NCI-H748 (cell line): ENCODE results near the gene GRB10.

Experiments
- DNase-seq: peaks from one replicate; lab custom pipeline; 2025; ENCODE audit not compliant: unreplicated experiment; lab: John Stamatoyannopoulos, UW

Gene GRB10

GRCh38 chr7:50721661-50722259, 60.9 kb downstream of the GRB10 start:
- no peak for DNase-seq

- DNase-seq = no peak
Observed at GRCh38 chr7:50721160-50721559, 61.5 kb downstream of the GRB10 start.

GRCh38 chr7:50720295-50720694, 62.4 kb downstream of the GRB10 start:
- DNase-seq = no peak

GRCh38 chr7:50718876-50719275, 63.8 kb downstream of the GRB10 start:
- peak; percentile 74 for DNase-seq

GRCh38 chr7:50718311-50718710, 64.4 kb downstream of the GRB10 start:
- peak; percentile 58 for DNase-seq

GRCh38 chr7:50717181-50717580, 65.5 kb downstream of the GRB10 start:
- DNase-seq = no peak

GRCh38 chr7:50714857-50715256, 67.8 kb downstream of the GRB10 start:
- DNase-seq = no peak

GRCh38 chr7:50713123-50713965, 69.4 kb downstream of the GRB10 start:
- DNase-seq = no peak

- no peak for DNase-seq
Observed at GRCh38 chr7:50712252-50713122, 70.2 kb downstream of the GRB10 start.

GRCh38 chr7:50711271-50712175, 71.2 kb downstream of the GRB10 start:
- peak; percentile 25 for DNase-seq

- DNase-seq = no peak
Observed at GRCh38 chr7:50710441-50711154, 72.1 kb downstream of the GRB10 start.

GRCh38 chr7:50709151-50709550, 73.5 kb downstream of the GRB10 start:
- DNase-seq = no peak

GRCh38 chr7:50707236-50708006, 75.3 kb downstream of the GRB10 start:
- no peak for DNase-seq

GRCh38 chr7:50706469-50706937, 76.2 kb downstream of the GRB10 start:
- no peak for DNase-seq

GRCh38 chr7:50704844-50705243, 77.9 kb downstream of the GRB10 start:
- no peak for DNase-seq

GRCh38 chr7:50703654-50704053, 79.0 kb downstream of the GRB10 start:
- DNase-seq = no peak

GRCh38 chr7:50699143-50699542, 83.6 kb downstream of the GRB10 start:
- no peak for DNase-seq

GRCh38 chr7:50697748-50698147, 84.9 kb downstream of the GRB10 start:
- no peak for DNase-seq
